WTC11 (cell line): ENCODE measurements around the gene HHIPL2.

Experiments
- ATF1 ChIP-seq: sonication (generic); formaldehyde crosslinking; IDR thresholded peaks from 2 replicates; pipeline ENCODE4 v1.8.1; 2023; ENCODE audit warnings: mild to moderate bottlenecking, moderate library complexity, missing genetic modification reagents
- CREB1 ChIP-seq: sonication (generic); formaldehyde crosslinking; IDR thresholded peaks from 2 replicates; pipeline ENCODE4 v1.8.0; 2023; ENCODE audit warnings: mild to moderate bottlenecking, missing genetic modification reagents
- CTCF ChIP-seq: fragments of 200-600 bp; IDR thresholded peaks from 2 replicates; pipeline ENCODE4 v1.8.0; 2022; ENCODE audit warnings: antibody characterized with exemption
- FOXJ3 ChIP-seq: sonication (generic); formaldehyde crosslinking; IDR thresholded peaks from 2 replicates; pipeline ENCODE4 v1.9.0; 2021; ENCODE audit warnings: missing genetic modification reagents, mild to moderate bottlenecking, borderline replicate concordance
- FOXK1 ChIP-seq: sonication (generic); formaldehyde crosslinking; IDR thresholded peaks from 2 replicates; pipeline ENCODE4 v1.8.0; 2022; ENCODE audit warnings: mild to moderate bottlenecking, moderate library complexity, missing genetic modification reagents
- GABPB1 ChIP-seq: sonication (generic); formaldehyde crosslinking; IDR thresholded peaks from 2 replicates; pipeline ENCODE4 v1.8.1; 2023; ENCODE audit warnings: mild to moderate bottlenecking, missing genetic modification reagents
- JUN ChIP-seq: sonication (generic); formaldehyde crosslinking; IDR thresholded peaks from 2 replicates; pipeline ENCODE4 v1.8.0; 2023; ENCODE audit warnings: mild to moderate bottlenecking, missing genetic modification reagents
- MAX ChIP-seq: sonication (generic); formaldehyde crosslinking; IDR thresholded peaks from 2 replicates; pipeline ENCODE4 v1.8.0; 2022; ENCODE audit warnings: mild to moderate bottlenecking, missing genetic modification reagents
- NFATC4 ChIP-seq: fragments of 250-450 bp; sonication (Bioruptor Pico); IDR thresholded peaks from 2 replicates; pipeline ENCODE4 v1.9.0; 2021; ENCODE audit warnings: mild to moderate bottlenecking
- NFYB ChIP-seq: sonication (generic); formaldehyde crosslinking; conservative IDR thresholded peaks from 2 replicates; pipeline ENCODE4 v1.8.0; 2022; ENCODE audit warnings: low read depth, missing genetic modification reagents
- SMAD3 ChIP-seq: sonication (generic); formaldehyde crosslinking; IDR thresholded peaks from 2 replicates; pipeline ENCODE4 v1.8.0; 2022; ENCODE audit warnings: missing genetic modification reagents, mild to moderate bottlenecking, borderline replicate concordance
- TEAD4 ChIP-seq: sonication (generic); formaldehyde crosslinking; IDR thresholded peaks from 2 replicates; pipeline ENCODE4 v1.8.0; 2022; ENCODE audit warnings: mild to moderate bottlenecking, missing genetic modification reagents
- ZNF263 ChIP-seq: sonication (generic); formaldehyde crosslinking; IDR thresholded peaks from 2 replicates; pipeline ENCODE4 v1.8.1; 2022; ENCODE audit warnings: low read depth, mild to moderate bottlenecking, moderate library complexity, missing genetic modification reagents
- ZNF532 ChIP-seq: fragments of 250-450 bp; sonication (Bioruptor Pico); IDR thresholded peaks from 2 replicates; pipeline ENCODE4 v1.9.0; 2021; ENCODE audit warnings: mild to moderate bottlenecking, borderline replicate concordance

- TF ChIP-seq CTCF = no peak
- no peak for TF ChIP-seq ZNF263 (CRISPR knock-in tag)
- TF ChIP-seq FOXJ3 (CRISPR knock-in tag) = no peak
- no peak for TF ChIP-seq JUN
- TF ChIP-seq MAX (CRISPR knock-in tag) = no peak
- no peak for TF ChIP-seq GABPB1 (CRISPR knock-in tag)
- TF ChIP-seq NFATC4 (CRISPR knock-in tag) = no peak
- TF ChIP-seq ATF1 (CRISPR knock-in tag) = no peak
- no peak for TF ChIP-seq FOXK1
- TF ChIP-seq SMAD3 (CRISPR knock-in tag) = no peak
- no peak for TF ChIP-seq NFYB (CRISPR knock-in tag)
- no peak for TF ChIP-seq TEAD4 (CRISPR knock-in tag)
- no peak for TF ChIP-seq ZNF532 (CRISPR knock-in tag)
- no peak for TF ChIP-seq CREB1 (CRISPR knock-in tag)
These were observed 48.8 kb upstream of the HHIPL2 start for GRCh38 chr1:222596696-222597095.
